Measurements from ENCODE around the gene GPRC5C.

Gene GPRC5C

DNA sequence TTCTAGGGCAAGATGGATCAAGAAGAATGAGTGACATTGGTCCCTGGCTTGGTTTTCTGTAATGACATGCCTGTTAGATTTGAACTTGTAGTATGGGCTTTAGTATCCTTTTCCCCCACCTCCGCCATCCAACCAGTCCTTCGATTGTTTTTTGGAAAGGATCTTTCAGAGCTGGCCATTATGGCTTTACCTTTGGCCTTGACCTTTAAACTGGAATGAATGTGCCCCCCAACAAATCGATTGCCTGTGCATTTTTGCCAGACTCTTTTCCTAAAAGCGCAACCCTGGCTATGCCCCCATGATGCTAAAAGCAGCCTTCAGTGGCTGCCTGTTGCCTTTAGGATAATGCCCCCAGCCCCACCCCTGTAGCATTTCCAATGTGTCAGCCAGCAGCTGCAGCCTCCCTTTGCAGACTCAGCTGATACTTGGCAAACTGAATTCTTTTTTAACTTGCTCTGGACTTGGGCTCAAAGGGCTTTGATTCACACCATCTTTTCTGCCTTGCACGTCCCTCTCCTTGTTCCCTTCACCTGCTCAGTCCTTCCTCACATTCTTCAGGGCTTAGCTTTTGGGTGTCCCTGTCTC lies 4.0 kb downstream of the GPRC5C start:
- DNase-seq = no peak

DNA sequence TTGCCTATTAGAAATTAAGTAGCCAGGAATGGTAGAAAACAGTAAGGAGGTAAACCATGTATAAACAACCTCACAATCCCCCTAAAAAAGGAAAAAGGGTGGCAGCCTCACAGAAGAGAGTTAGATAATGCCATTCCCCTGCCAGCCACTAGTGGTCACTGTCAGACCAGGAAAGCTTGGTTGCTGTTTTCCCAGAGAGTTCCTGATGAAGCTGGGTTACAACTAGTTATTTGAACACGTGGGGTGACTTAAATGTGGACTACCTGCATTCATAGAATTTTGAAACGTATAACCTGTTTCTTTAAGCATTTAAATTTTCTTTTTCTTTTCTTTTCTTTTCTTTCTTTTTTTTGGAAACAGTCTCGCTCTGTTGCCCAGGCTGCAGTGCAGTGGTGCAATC lies 5.8 kb downstream of the GPRC5C start:
- DNase-seq = peak; percentile 18

DNA sequence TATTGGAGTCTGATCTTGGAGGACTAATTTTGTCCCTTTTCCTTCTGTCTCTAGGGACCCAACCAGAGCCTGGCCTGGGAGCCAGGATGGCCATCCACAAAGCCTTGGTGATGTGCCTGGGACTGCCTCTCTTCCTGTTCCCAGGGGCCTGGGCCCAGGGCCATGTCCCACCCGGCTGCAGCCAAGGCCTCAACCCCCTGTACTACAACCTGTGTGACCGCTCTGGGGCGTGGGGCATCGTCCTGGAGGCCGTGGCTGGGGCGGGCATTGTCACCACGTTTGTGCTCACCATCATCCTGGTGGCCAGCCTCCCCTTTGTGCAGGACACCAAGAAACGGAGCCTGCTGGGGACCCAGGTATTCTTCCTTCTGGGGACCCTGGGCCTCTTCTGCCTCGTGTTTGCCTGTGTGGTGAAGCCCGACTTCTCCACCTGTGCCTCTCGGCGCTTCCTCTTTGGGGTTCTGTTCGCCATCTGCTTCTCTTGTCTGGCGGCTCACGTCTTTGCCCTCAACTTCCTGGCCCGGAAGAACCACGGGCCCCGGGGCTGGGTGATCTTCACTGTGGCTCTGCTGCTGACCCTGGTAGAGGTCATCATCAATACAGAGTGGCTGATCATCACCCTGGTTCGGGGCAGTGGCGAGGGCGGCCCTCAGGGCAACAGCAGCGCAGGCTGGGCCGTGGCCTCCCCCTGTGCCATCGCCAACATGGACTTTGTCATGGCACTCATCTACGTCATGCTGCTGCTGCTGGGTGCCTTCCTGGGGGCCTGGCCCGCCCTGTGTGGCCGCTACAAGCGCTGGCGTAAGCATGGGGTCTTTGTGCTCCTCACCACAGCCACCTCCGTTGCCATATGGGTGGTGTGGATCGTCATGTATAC lies 8.0 kb downstream of the GPRC5C start:
- DNase-seq = no peak

DNA sequence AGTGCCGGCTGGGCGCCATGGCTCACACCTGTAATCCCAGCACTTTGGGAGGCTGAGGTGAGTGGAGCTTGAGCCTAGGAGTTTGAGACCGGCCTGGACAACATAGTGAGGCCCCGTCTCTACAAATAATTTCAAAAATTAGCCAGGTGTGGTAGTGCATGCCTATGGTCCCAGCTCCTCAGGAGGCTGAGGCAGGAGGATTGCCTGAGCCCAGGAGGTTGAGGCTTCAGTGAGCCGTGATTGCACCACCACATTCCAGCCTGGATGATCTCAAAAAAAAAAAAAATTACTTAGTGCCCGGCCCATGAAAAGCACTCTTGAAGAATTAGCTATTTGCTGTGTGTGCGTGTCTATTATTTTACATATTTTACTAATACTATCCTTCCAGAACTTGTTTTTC lies 9.6 kb downstream of the GPRC5C start:
- DNase-seq = no peak

DNA sequence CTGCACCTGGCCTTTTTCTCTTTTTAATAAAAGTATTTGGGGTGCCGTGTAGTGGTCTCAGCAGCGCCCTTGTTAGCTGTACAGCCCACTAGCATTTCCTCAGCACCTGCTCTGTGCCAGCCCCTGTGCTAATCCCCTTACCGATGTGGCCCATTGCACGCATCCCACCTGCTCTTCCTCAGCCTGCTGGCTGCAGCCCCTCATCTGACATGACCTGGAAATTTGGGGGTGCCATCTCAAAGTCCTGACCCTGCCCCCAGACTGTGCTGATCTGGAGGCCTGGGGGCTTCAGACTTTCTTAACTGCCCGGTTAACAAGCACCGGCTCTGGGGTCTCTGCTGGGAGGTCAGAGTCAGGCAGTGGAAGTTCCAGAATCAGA lies 10.4 kb downstream of the GPRC5C start:
- DNase-seq = no peak

DNA sequence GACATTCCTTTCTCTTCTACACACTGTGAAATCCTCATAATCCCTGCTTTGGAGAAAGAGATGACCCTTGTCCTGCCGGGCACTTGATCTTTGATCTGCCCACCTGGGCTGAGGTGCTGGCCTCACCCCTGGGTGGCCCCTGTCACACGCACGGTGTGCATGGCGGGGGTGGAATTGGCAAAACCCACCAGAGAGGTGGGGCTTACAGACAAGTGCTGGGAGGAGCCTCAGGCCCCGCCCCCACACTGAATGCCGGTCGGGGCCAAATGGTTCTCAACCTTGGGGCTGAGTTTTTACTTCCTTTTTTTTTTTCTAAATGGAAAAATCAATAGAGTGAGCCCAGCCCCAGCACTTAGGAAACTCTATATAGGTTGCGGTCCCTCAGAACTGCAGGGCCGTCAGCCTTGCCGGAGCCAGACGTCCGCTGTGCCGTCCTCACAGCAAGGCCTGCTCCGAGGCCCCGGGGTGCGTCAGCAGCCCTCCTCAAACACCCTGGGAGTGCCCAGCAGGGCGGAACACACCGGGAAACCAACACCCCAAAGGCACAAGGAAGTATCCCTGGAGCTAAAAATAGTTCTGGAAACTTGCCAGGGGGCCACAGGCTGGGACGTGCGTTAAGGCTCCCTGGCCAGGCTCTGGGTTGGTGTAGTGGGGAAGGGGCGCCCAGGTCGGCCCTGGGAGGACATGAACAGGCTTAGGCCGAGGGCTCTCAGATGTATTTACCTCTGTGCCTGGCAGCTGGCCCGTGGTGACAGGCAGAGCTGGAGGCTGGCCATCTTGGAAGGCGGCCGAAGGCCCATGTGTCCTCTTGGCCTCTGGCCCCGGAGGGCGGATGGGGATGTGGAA lies 11.0 kb downstream of the GPRC5C start:
- no peak for DNase-seq

DNA sequence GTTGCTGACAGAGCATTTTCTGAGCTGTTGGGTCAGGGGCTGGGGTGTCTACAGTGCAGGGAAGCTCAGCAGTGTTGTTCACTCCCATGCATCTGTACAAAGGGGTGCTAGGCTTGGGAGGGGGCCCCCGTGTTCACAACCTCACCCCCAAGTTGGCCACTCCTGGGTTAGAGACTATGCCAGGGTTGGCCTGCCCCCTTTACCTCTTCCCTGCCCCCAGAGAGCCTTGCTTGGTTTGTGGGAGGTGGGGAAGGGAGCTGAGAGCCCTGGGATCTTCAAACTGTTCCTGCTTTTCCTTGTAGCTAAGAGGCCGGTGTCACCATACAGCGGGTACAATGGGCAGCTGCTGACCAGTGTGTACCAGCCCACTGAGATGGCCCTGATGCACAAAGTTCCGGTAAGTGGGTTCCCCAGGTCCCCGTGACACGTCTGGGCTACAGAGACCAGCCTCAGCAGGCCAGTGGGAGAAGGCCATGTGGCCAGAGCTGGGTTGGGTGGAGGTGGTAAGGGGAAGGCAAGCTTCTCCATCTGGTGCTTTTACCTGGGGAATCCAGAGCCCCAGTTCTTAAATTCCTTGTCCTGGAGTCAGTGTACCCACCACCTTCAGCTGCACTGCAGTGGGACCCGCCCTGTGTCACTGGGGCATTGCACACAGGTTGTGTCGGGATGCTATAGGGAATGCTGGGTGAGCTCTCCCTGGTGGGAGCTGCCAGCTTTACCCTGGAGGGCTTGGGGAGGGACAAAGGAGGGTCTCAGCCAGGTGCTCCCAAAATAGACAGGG lies 11.8 kb downstream of the GPRC5C start:
- no peak for DNase-seq

DNA sequence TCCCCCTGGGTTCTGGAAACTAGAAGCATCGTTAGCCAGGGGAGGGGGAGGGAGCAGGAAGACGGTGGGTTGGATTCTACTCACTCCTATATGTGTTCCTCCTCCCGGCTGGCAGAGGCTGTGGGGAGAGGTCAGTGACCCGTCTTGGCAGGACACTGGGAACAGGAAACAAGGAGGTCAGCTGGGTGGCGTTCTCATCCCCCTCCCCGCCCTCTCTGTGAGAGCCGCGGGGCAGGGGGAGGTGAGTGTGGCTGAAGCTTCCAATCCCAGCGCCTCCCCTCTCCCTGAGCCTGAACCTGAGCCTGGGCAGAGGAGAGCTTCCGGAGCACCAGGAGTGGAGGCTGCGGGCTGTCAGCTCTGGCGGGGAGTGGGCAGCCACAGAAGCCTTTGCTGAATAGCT lies 12.5 kb downstream of the GPRC5C start:
- DNase-seq = no peak

DNA sequence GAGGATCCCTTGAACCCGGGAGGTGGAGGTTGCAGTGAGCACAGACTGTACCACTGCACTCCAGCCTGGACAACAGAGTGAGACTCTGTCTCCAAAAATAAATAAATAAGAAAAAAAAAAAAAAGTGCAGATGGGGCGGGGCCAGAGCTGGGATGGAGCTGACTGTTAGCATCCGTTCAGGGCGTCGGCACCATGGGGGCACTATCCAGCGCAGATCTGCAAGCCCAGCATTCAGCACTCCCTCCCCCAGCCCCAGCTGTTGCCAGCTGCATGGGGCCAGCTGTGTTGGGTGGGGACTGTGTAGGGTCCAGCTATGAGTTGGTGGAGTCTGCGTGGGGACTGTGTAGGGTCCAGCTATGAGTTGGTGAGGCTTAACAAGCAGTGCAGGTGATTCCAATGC lies 13.3 kb downstream of the GPRC5C start:
- DNase-seq = no peak

DNA sequence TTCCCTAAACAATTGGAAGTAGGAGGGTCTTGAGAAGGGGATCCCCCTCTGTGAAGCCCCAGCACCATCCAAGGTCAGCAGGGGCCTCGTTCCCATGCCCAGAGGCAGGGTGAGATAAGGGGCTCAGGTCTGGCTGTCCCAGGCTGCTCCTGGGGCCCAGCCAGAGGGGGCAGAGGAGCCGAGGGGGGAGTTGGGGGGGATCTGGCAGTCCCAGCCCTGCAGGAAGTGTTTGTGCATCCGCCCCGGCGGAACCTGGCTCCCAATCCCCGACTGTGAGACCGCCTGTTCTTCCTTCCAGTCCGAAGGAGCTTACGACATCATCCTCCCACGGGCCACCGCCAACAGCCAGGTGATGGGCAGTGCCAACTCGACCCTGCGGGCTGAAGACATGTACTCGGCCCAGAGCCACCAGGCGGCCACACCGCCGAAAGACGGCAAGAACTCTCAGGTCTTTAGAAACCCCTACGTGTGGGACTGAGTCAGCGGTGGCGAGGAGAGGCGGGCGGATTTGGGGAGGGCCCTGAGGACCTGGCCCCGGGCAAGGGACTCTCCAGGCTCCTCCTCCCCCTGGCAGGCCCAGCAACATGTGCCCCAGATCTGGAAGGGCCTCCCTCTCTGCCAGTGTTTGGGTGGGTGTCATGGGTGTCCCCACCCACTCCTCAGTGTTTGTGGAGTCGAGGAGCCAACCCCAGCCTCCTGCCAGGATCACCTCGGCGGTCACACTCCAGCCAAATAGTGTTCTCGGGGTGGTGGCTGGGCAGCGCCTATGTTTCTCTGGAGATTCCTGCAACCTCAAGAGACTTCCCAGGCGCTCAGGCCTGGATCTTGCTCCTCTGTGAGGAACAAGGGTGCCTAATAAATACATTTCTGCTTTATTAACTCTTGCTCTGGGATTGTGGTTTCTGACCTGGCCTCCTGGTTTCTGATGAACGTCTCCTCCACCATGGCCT lies 14.9 kb downstream of the GPRC5C start:
- DNase-seq = no peak

DNA sequence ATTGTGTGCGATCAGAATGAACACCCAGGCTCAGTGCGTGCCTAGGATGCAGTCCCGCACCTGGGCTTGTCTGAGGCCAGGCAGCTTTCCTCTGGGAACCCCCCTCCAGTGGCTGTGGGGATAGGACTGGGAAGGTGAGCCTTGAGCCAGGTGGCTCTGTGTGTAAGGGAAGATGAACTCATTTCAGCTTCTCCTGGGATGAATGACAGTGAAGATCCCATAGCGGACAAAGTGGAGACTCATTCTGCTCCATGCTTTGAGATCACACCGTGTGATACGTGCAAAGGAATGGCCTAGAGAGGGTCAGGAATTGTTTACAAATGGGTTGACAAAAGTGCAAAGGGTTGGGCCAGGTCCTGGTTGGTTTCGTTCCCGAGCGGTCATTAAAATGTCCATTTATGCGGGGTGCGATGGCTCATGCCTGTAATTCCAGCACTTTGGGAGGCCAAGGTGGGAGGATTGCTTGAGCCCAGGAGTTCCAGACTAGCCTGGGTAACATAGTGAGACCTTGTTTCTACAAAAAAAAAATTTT lies 15.8 kb downstream of the GPRC5C start:
- DNase-seq = no peak

DNA sequence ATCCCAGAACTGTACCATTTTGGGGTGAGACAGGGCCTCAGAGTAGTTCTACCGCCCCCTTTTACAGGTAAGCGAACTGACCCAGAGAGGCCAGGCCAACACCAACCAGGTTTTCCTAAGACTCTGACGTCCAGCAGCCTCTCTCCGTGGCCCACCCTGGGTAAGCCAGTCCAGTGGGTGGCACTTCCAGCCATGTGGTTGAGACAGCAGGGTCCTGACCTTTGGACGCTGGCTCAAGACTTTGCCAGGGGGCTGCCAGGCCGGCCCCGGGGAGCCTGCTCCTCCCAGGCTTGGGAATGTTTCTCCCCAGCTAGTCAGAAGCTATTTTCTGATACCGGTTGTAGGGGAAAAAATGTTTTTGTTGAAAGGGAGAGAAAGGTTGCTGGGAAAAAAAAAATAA lies 16.9 kb downstream of the GPRC5C start:
- no peak for DNase-seq

DNA sequence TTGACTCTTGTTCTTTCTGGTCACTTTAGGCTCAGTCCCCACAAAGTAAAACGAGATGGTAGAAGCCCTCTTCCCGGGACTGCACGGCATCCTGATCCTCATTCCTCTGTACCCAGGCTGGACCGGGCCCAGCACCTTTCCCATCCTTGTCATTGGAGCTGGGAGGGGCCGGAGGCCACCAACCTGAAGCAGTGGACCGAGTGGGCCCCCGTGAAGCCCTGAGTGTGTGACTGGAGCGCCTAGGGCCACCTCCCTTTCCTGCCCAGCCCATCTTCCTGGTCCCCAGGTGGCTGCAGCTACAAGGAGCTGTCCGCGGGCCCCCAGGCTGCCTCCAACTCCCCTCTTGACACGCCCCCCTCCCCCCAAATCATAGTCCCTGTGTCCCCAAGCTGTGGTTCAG lies 17.4 kb downstream of the GPRC5C start:
- DNase-seq = no peak

DNA sequence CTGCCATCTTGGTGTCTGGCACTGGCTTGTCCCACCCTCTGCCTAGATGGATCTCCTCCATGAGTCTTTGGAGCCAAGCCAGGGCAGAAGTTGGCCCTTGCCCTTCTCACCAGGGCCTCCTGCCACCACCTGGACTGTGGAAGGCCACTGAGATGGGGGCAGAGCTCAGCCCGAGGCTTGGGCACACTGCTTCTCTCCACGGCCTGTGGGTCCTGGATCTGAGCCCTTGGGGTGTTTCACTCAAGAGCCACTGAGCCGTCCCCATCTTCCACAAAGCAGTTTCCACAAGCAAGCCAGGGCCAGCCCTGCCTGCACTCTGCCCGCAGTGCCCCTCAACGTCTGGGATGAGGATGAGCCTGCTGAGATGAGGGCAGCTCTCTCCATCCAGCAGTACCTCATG lies 17.9 kb downstream of the GPRC5C start:
- no peak for DNase-seq

DNA sequence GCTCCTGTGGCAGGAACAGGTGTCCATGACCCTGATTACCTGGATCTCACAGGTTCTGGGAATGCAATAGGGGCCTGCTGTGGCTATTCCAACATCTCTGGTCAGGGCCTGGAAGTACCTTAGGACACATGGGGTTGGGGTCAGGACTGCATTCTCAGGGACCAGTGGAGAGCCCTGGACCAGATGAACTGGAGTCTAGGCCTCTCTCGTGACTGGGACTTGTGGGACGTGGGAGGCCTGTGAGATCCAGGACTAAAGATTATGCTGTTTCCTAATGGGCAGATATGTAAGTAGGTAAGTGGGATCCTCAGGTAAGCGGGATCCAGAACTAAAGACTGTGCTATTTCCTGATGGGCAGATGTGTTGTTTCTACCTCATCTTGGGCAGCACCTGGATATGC lies 18.3 kb downstream of the GPRC5C start:
- DNase-seq = no peak

DNA sequence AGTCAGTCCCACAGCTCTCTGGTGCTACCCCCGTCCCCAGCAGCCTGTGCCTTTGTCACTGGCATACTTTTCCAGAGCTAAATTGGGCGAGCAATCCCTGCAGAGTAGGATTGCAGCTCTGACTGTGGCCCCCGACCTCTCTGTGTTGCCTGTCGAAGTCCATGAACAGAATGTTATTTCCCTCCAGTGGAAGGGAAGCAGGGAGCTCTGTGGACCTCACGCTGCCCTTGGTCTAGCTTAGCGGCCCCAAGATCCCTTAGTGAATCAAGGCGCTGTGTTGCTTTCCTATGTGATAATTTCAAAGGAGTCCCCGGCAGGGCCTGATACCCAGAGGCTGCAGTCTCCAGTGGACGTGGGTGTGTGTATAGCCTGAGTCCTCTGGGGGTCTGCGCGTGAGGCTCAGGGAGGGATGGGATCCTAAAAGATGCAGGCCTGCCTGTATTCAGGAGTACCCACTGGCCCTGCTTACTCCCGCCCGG lies 19.1 kb downstream of the GPRC5C start:
- DNase-seq = no peak

DNA sequence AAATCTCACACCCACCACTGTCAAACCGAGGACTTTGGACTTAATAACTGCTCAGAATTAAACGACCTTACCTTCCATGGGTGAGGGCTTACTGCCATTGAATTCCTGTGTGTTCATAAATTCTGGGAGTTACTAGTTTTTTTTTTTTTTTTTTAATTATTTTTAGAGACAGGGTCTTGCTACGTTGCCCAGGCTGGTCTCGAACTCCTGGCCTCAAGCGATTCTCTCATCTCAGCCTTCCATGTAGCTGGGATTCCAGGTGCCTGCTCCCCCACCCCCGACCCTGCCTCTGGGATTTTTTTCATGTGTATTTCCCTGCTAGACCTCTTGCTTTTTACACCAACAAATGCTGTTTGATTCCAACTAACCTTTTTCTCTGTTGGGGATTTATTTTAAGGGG lies 19.7 kb downstream of the GPRC5C start:
- DNase-seq = no peak

DNA sequence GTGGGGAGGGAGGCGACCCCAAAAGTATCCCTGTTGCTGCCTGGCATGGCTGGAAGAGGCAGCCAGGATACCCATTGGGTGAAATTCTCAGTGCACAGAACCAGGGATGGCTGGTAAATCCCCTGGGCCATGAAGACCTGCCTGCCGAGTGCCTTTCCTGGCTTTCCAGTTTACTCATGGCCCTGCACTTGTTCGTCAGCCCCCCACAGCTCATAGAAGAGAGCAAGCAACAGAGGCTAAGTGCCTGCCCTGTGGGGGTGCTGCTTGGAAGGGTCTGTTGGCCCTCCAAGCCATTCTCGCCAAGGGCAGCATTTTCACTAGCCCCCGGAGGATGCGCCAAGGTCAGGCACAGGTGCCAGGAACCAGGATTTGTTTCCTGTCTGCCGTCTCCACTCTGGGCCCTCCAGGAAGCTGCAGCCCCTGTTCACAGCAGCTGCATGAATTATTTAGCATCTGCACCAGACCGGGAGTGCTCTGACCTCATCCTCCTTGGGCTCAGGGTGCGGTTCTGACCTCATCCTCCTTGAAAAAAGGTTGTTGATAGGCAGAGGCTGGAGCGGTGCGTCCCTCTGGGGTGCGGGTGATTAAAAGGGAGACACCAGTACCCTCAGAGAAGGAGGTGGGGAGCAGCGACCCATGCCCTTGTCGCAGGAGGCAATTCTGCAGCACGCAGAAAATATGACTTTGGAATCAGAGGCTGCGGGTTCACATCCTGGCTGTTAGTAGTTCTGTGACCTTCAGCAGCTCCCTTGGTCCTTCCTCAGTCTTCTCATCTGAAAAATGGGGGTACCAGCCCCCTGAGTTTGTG lies 20.3 kb downstream of the GPRC5C start:
- DNase-seq = peak; percentile 45

DNA sequence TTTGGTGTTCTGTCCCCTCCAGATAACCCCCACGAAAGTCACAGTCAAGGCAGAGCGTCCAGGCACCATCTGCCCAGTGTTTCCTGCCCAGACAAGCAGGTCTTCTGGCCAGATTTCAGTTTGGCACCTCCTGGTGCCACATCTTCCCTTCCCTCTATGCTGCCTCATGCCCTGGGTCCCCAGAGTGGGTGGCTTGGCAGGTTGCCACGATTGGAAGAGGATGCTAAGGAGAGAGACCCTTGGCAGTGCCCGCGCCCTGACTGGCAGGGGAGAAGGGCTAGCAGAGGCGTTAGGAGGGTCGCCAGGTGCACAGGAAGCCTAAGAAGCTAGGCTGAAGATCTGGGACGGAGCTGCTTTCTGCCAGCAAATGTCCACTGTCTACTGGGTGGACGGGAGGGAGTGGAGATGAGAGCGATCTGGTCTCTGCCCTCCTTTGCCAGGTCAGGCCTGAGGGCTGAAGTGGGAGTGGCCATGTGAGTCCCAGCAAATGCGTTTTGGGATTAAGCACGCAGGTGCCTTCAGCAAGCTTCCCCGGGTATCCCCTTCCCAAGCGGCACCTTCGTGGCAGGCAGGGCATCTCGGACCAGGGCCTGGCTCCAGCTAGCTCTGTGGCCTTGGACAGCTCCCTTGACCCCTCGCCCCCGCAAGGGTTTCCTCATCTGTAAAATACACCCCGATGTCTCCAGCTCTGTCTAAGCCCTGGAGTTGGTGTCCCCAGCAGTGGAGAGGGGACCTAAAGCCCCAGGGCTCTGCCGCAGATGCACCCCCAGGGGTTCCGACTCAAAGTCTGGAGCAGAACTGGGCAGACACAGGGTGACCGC lies 21.2 kb downstream of the GPRC5C start:
- DNase-seq = no peak

Data from NCI-H1694 (cell line).